Thymus (tissue), 11 donors: ENCODE data around the gene RELA. TPM values are rescaled to one million over a fixed set of nuclear protein-coding genes. Genes with fewer than 3 reads are reported as not detected.
A peak's percentile ranks its signal among the peaks of the same experiment; 100 is the strongest.

Experiments
- DNase-seq, 9 donors: peaks; one replicate each; pipeline ENCODE4 v3.0.0-alpha.2; 2013; ENCODE audit warnings: low spot score in 9 of 9, low read depth in 6 of 9, missing footprints in 1 of 9
- H3K27ac ChIP-seq, 2 donors: one replicate each; pipeline ENCODE4 v1.5.1; 2013; ENCODE audit warnings: control low read depth in 1 of 2, low read depth in 1 of 2, low read length in 1 of 2, mild to moderate bottlenecking in 1 of 2, moderate library complexity in 1 of 2
- H3K27me3 ChIP-seq, 2 donors: one replicate each; pipeline ENCODE4 v1.5.1; 2013; ENCODE audit warnings: low read length in 1 of 2; ENCODE audit not compliant: control insufficient read depth in 2 of 2, insufficient read depth in 1 of 2
- H3K36me3 ChIP-seq, 2 donors: one replicate each; pipeline ENCODE4 v1.5.1; 2013; ENCODE audit warnings: low read length in 1 of 2, mild to moderate bottlenecking in 1 of 2, moderate library complexity in 1 of 2; ENCODE audit not compliant: control insufficient read depth in 2 of 2, insufficient read depth in 2 of 2
- H3K4me1 ChIP-seq, 2 donors: one replicate each; pipeline ENCODE4 v1.5.1; 2013; ENCODE audit warnings: low read length in 2 of 2; ENCODE audit not compliant: control insufficient read depth in 2 of 2, insufficient read depth in 2 of 2
- H3K4me3 ChIP-seq, 2 donors: one replicate each; pipeline ENCODE4 v1.5.1; 2013; ENCODE audit warnings: low read length in 2 of 2, control low read depth in 1 of 2, mild to moderate bottlenecking in 1 of 2
- H3K9me3 ChIP-seq, 2 donors: one replicate each; pipeline ENCODE4 v1.5.1; 2013; ENCODE audit warnings: low read length in 1 of 2, mild to moderate bottlenecking in 1 of 2; ENCODE audit not compliant: control insufficient read depth in 2 of 2, insufficient read depth in 1 of 2
- WGBS: extraction: QIAGEN DNeasy Blood & Tissue Kit; methylation state at CpG from one replicate; pipeline ENCODE4 v1.1.7; 2013; 5-methylcytosine and 5-hydroxymethylcytosine counted together
- polyA plus RNA-seq: library from polyadenylated mRNA; stranded (reverse); fragments of 200-250 nt; gene quantifications from one replicate; pipeline ENCODE4 v1.2.3, GENCODE V29; 2013
- total RNA-seq: library from RNA; stranded (reverse); fragments of 120-200 nt; gene quantifications from one replicate; pipeline ENCODE4 v1.2.4, GENCODE V29; 2013
- donor health status: healthy.

The RELA gene
- total and polyA plus RNA-seq, 2 donors = 17.1 to 41.9 TPM

DNA sequence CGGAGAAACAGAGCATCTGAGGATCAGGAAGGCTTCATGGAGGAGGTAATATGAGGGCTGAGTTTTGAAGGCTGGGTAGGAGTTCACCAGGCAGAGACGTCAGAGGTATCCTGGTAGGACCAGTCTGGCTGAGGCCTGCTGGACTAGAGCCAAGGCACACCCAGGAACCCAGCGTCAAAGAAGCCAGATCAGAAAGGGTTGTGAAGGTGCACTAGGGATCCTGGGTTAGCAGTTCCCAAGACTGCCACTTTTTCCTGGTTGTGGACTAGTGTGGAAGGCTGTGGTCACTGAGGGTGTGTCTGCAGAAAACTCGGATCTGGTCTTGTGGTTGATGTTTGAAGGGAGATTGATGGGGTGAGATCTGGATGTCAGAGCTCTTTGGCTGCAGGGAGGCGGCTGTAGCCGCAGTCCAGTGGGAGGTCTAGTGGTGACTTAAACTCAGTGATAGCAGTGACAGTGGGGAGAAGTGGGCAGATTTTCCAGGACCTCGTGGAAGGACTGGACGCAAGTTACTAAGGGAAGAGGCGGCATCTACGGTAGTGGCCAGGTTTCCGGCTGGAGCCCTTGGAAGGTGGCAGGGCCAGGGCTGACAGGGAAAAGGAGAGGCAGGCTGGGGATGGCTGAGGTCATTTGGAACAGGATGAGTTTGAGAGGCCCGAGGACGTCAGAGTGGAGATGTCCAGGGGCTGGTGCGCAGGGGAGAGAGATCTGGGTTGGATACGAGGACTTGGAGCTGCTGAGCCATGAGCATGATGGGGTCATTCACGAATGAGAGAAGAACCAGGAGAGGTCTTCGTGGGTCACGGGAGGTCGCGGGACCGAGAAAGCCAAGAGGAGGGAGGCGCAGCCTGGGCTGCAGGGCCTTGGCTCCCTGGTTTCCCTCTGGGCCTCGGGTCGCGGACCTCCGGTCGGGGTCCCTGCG, 10.9 kb downstream of the RELA start:
- Histone ChIP-seq H3K4me1 (peaks cover 9 to 35% of the 10 kb centered on the region in 2 donors), H3K9me3 (peaks cover 0 to 5% of the 10 kb centered on the region in 2 donors), H3K27me3 (no peaks in the 10 kb centered on the region), H3K4me3 (peak overlapping the region; percentile 58 to 68), H3K36me3 (peaks cover 61 to 75% of the 10 kb centered on the region in 2 donors), H3K27ac (peak overlapping the region; percentile 94 to 95)
- WGBS = 43% methylated on average over 28 of the region's 28 CpGs
- no peak for DNase-seq

DNA sequence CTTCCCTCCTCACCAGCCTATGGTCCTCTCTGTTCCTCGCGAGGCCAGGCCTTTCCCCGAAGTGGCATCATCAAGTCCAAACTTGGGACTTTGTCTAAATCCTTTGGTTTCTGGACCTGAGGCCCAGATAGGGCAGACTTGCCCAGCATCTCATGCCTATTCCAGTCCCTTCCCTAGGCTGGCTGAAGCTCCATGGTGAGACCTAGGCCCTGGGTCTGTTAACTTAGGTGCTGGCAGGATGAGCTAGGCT, 11.5 kb downstream of the RELA start:
- H3K9me3 ChIP-seq = peaks cover 0 to 5% of the 10 kb centered on the region in 2 donors
- peaks cover 61 to 74% of the 10 kb centered on the region in 2 donors for H3K36me3 ChIP-seq
- DNase-seq = no peak
- H3K4me3 ChIP-seq = no peak overlapping the region
- no peaks in the 10 kb centered on the region for H3K27me3 ChIP-seq
- 97% methylated on average over 3 of the region's 3 CpGs for WGBS
- H3K27ac ChIP-seq = peak overlapping the region; percentile 64 to 95
- H3K4me1 ChIP-seq = peaks cover 9 to 35% of the 10 kb centered on the region in 2 donors

DNA sequence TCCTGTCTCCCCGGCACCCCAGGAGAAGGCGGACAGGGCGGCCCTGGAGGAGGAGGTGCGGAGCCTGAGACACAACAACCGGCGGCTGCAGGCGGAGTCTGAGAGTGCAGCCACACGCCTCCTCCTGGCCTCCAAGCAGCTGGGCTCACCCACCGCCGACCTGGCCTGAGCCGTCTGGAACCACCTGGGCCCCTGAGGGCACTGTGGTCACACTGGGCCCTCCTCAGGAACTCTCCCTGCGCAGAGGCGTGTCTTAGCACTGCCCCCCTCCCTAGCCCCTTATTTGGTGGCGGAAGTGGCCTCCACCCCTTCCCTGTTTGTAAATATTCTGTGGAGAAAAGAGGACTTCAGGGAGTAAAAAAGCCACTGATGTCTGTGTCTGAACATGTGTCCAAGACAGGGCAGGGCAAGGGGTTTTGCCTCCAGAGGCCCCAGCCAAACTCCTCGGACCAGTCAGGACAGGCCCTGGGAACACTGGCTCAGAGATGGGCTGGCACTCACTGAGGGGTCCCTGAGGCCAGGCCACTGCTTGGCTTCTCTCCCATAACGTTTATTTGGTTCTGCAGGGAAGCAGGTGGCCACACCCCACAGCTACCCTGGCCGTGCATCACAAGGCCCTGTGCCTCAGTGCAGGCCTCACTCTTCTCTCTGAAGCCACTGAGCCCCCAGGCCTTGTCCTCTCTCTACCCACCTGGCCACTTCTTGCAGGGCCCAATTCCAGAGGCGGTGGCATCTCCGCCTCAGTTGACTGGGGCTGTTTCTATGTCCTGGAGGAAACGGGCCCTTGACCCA, 12.0 kb downstream of the RELA start:
- Histone ChIP-seq H3K9me3 (peaks cover 0 to 5% of the 10 kb centered on the region in 2 donors), H3K27me3 (no peaks in the 10 kb centered on the region), H3K4me3 (no peak overlapping the region), H3K4me1 (peaks cover 9 to 35% of the 10 kb centered on the region in 2 donors), H3K27ac (peak overlapping the region; percentile 17 to 64), H3K36me3 (peaks cover 61 to 74% of the 10 kb centered on the region in 2 donors)
- WGBS = 91% methylated on average over 20 of the region's 20 CpGs
- no peak for DNase-seq

DNA sequence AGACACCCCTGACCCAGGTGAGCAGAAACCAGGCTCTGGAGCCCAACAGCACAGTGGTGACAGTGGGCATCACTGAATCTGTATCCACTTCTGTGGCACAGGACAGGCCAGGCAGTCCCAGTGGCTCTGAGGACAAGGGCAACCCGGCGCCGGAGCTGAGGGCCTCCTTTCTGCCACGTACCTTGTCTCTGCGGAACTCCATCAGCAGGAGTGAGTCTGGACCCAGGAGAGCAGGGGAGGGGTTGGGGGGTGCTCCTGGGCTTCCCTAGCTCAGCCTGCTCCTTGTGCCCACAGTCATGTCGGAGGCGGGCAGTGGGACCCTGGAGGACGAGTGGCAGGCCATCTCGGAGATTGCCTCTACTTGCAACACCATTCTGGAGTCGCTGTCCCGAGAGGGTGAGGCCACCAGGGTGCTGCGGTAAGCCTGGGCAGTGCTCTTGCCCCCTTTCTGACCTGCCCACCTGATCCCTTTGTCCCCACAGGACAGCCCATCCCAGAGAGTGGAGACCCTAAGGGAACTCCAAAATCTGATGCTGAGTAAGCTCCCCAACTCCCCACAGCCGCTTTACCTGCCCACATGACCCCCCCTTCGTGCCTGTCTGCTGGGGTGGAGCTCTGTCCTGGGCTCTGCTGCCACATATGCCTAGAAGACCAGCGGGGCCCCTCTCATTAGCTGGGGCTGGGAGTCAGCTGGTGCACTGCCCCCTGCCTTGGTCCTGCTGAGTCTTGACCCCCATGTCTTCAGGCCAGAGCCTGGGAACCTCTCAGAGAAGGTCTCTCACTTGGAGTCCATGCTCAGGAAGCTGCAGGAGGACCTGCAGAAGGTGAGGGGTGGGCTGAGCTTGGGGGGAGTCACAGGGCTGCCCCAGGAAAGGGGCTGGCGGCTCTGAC, 12.8 kb downstream of the RELA start:
- no peak for DNase-seq
- WGBS = 96% methylated on average over 16 of the region's 16 CpGs
- Histone ChIP-seq H3K4me3 (no peak overlapping the region), H3K36me3 (peaks cover 61 to 74% of the 10 kb centered on the region in 2 donors), H3K9me3 (peaks cover 0 to 5% of the 10 kb centered on the region in 2 donors), H3K27me3 (no peaks in the 10 kb centered on the region), H3K27ac (peak overlapping the region in 1 of 2 donors; percentile 17), H3K4me1 (peaks cover 9 to 35% of the 10 kb centered on the region in 2 donors)

DNA sequence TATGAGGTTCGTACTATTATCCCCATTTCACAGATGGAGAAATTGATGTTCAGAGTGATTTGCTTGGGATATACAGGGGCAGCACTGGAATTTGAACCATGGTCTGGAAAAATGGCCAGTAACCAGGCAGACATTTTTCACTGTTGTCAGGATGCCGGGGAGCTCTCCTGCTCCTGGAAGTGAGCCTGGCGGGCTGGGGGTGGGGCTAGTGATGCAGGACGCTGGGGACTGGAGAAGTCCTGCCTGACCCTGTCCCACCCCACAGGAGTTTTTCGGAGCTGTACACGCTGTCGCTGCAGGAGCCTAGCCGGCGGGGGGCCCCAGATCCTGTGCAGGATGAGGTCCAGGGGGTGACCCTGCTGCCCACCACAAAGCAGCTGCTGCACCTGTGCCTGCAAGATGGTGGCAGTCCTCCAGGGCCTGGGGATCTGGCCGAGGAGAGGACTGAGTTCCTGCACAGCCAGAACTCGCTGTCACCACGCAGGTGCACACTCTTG, 13.7 kb downstream of the RELA start:
- H3K4me1 ChIP-seq = peaks cover 9 to 31% of the 10 kb centered on the region in 2 donors
- no peaks in the 10 kb centered on the region for H3K27me3 ChIP-seq
- WGBS = 95% methylated on average over 12 of the region's 12 CpGs
- peaks cover 0 to 5% of the 10 kb centered on the region in 2 donors for H3K9me3 ChIP-seq
- H3K4me3 ChIP-seq = no peak overlapping the region
- no peak overlapping the region for H3K27ac ChIP-seq
- DNase-seq = no peak
- H3K36me3 ChIP-seq = peaks cover 59 to 73% of the 10 kb centered on the region in 2 donors

DNA sequence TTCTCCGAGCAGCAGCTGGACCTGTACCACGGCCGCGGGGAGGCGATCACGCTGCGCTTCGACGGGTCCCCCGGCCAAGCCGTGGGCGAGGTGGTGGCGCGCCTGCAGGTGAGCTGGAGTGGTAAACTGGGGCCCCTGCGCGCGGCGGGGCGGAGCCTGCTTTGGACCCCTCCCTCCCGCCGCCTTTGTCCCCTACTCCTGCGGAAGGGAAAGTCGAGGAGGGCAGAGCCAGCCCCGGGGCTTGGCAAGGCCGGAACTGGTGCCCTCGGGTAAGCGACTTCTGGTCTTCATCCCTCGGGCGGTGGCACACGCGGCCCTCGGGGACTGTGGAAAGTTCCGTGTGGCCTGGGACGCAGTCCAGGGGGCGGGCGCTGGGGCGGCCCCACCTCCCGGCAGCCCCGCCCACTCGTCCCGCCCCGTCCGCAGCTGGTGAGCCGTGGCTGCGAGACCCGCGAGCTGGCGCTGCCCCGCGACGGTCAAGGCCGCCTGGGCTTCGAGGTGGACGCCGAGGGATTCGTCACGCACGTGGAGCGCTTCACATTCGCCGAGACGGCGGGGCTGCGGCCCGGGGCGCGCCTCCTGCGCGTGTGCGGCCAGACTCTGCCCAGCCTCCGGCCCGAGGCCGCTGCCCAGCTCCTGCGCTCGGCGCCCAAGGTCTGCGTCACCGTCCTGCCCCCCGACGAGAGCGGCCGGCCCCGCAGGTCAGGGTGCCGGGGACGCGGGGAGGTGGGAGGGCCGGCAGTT, 15.6 kb downstream of the RELA start:
- H3K27me3 ChIP-seq = no peaks in the 10 kb centered on the region
- peaks cover 0 to 23% of the 10 kb centered on the region in 2 donors for H3K4me1 ChIP-seq
- H3K36me3 ChIP-seq = peaks cover 70 to 77% of the 10 kb centered on the region in 2 donors
- no peaks in the 10 kb centered on the region for H3K9me3 ChIP-seq
- no peak overlapping the region for H3K4me3 ChIP-seq
- H3K27ac ChIP-seq = no peak overlapping the region
- no peak for DNase-seq
- 94% methylated on average over 87 of the region's 87 CpGs for WGBS

DNA sequence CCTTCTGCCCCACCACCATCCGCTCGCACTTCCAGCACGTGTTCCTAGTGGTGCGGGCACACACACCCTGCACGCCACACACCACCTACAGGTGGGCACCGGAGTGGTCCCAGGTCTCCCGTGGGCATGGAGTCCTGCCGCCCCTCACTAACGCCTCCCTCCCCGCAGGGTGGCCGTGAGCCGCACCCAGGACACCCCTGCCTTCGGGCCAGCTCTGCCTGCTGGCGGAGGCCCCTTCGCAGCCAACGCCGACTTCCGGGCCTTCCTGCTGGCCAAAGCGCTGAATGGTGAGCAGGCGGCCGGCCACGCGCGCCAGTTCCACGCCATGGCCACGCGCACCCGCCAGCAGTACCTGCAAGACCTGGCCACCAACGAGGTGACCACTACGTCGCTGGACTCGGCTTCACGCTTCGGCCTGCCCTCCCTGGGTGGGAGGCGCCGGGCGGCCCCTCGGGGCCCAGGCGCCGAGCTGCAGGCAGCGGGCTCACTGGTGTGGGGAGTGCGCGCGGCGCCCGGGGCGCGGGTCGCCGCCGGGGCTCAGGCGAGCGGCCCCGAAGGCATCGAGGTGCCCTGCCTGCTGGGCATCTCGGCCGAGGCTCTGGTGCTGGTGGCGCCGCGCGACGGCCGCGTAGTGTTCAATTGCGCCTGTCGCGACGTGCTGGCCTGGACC, 16.3 kb downstream of the RELA start:
- no peak for DNase-seq
- Histone ChIP-seq H3K27ac (no peak overlapping the region), H3K27me3 (no peaks in the 10 kb centered on the region), H3K9me3 (peaks cover 0 to 1% of the 10 kb centered on the region in 2 donors), H3K4me3 (no peak overlapping the region), H3K4me1 (peaks cover 6 to 22% of the 10 kb centered on the region in 2 donors), H3K36me3 (peaks cover 74 to 78% of the 10 kb centered on the region in 2 donors)
- WGBS = 97% methylated on average over 68 of the region's 68 CpGs

DNA sequence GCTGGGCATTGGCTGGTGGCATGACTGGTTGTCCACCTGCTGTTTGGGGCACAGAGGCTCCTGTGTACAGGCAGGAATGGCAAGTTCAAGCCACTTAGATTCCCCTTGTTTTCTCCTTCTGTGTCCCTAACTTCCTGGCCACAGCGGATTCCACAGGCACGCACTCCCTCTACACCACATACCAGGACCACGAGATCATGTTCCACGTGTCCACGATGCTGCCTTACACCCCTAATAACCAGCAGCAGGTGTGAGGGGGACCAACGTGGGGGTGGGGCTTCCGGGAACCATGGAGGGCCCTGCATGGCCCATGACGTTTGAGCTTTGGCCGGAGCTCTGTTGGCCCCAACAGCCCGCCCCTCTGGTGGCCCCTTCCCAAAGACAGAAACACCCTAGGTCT, 17.0 kb downstream of the RELA start:
- WGBS = 95% methylated on average over 10 of the region's 10 CpGs
- Histone ChIP-seq H3K36me3 (peaks cover 74 to 75% of the 10 kb centered on the region in 2 donors), H3K27me3 (no peaks in the 10 kb centered on the region), H3K9me3 (peaks cover 0 to 6% of the 10 kb centered on the region in 2 donors), H3K27ac (no peak overlapping the region), H3K4me1 (peaks cover 12 to 29% of the 10 kb centered on the region in 2 donors), H3K4me3 (no peak overlapping the region)
- no peak for DNase-seq
